Uterus (tissue), 4 donors: ENCODE measurements around the gene DCAF5. TPM values are rescaled to one million over a fixed set of nuclear protein-coding genes. Genes with fewer than 3 reads are reported as not detected.

ENCODE experiments used
- DNase-seq, 2 donors: peaks; one replicate each; pipeline ENCODE4 v3.0.0-alpha.2; 2019 to 2020
- H3K27ac ChIP-seq, 2 donors: fragments of 200-600 bp; sonication (generic); 1 replicate in 1 of 2; 2 replicates in 1 of 2; pipeline ENCODE4 v1.5.1; 2016 to 2018
- H3K27me3 ChIP-seq, 2 donors: fragments of 200-600 bp; sonication (generic); one replicate each; pipeline ENCODE4 v1.5.1; 2018 to 2019; ENCODE audit warnings: control low read depth in 1 of 2
- H3K36me3 ChIP-seq, 2 donors: fragments of 200-600 bp; sonication (generic); one replicate each; pipeline ENCODE4 v1.5.1; 2019; ENCODE audit warnings: control low read depth in 1 of 2
- H3K4me1 ChIP-seq, 2 donors: fragments of 200-600 bp; sonication (generic); one replicate each; pipeline ENCODE4 v1.5.1; 2018 to 2019; ENCODE audit warnings: control low read depth in 1 of 2
- H3K4me3 ChIP-seq, 2 donors: fragments of 200-600 bp; sonication (generic); 1 replicate in 1 of 2; 2 replicates in 1 of 2; pipeline ENCODE4 v1.5.1; 2018 to 2019; ENCODE audit warnings: mild to moderate bottlenecking in 1 of 2
- H3K9me3 ChIP-seq, 2 donors: fragments of 200-600 bp; sonication (generic); one replicate each; pipeline ENCODE4 v1.5.1; 2019; ENCODE audit warnings: control low read depth in 1 of 2
- CTCF ChIP-seq, 4 experiments: fragments of 200-600 bp in 2 of 4; fragments of 450-650 bp in 2 of 4; sonication (generic) in 2 of 4; IDR thresholded peaks; one replicate each; pipeline ENCODE4 v1.5.1; 2016 to 2019; ENCODE audit warnings: antibody characterized with exemption in 4 of 4, mild to moderate bottlenecking in 2 of 4, moderate library complexity in 1 of 4
- POLR2A ChIP-seq, 2 donors: fragments of 450-650 bp; IDR thresholded peaks; one replicate each; pipeline ENCODE4 v1.6.1; 2016; ENCODE audit warnings: antibody characterized with exemption in 2 of 2, mild to moderate bottlenecking in 1 of 2, moderate library complexity in 1 of 2
- intact Hi-C: fragments of 100-400 bp; cut with DNase I; formaldehyde crosslinking; loops from one replicate; pipeline ENCODE4 v1.15.1; 2023; ENCODE audit warnings: low total_unique reads
- total RNA-seq, 4 donors: library from RNA; depleted of rRNA in 3 of 4; stranded (reverse); fragments of >200 nt in 3 of 4; gene quantifications; one replicate each; pipeline versions ENCODE4 v1.1.0 to v1.2.4, GENCODE V29; 2014 to 2023
- donor health status: DM: yes; HTN: yes; CAD: no.

The DCAF5 gene
- total RNA-seq, 4 donors from 2014 or later = 32.2 to 68.5 (median 60.0) TPM

GRCh38 chr14:69039288-69039628 is 113.7 kb downstream of the DCAF5 start:
- TF ChIP-seq POLR2A (IDR thresholded peaks at IDR 0.05) = no peak
- H3K27ac ChIP-seq = peak overlapping the region; percentile 43 to 73
- no peaks in the 10 kb centered on the region for H3K9me3 ChIP-seq
- intact Hi-C loops = no loop called here
- H3K27me3 ChIP-seq = no peaks in the 10 kb centered on the region
- no peak overlapping the region for H3K4me3 ChIP-seq
- no peak for DNase-seq
- no peaks in the 10 kb centered on the region for H3K36me3 ChIP-seq
- H3K4me1 ChIP-seq = peaks cover 3 to 20% of the 10 kb centered on the region in 2 donors

GRCh38 chr14:69038455-69039287 is 114.2 kb downstream of the DCAF5 start:
- H3K27me3 ChIP-seq = no peaks in the 10 kb centered on the region
- TF ChIP-seq CTCF (IDR thresholded peaks at IDR 0.05) (no peak), POLR2A (IDR thresholded peaks at IDR 0.05) (no peak)
- no peaks in the 10 kb centered on the region for H3K9me3 ChIP-seq
- peaks cover 0 to 17% of the 10 kb centered on the region in 2 donors for H3K4me1 ChIP-seq
- intact Hi-C loops = no loop called here
- no peak overlapping the region for H3K4me3 ChIP-seq
- H3K36me3 ChIP-seq = no peaks in the 10 kb centered on the region
- H3K27ac ChIP-seq = peak overlapping the region; percentile 43 to 73
- peak; percentile 47 to 73 for DNase-seq

GRCh38 chr14:69037790-69038454 is 115.0 kb downstream of the DCAF5 start:
- intact Hi-C loops = no loop called here
- Histone ChIP-seq H3K9me3 (no peaks in the 10 kb centered on the region), H3K27me3 (no peaks in the 10 kb centered on the region), H3K4me3 (no peak overlapping the region), H3K4me1 (peaks cover 0 to 11% of the 10 kb centered on the region in 2 donors), H3K36me3 (no peaks in the 10 kb centered on the region), H3K27ac (peak overlapping the region; percentile 43 to 73)
- DNase-seq = no peak
- TF ChIP-seq CTCF (IDR thresholded peaks at IDR 0.05) = no peak
- TF ChIP-seq POLR2A (IDR thresholded peaks at IDR 0.05) = no peak

GRCh38 chr14:69036757-69037506 is 116.0 kb downstream of the DCAF5 start:
- H3K4me3 ChIP-seq = no peak overlapping the region
- no peak overlapping the region for H3K27ac ChIP-seq
- H3K4me1 ChIP-seq = peaks cover 0 to 6% of the 10 kb centered on the region in 2 donors
- no peaks in the 10 kb centered on the region for H3K9me3 ChIP-seq
- TF ChIP-seq CTCF (IDR thresholded peaks at IDR 0.05) (no peak), POLR2A (IDR thresholded peaks at IDR 0.05) (no peak)
- no peaks in the 10 kb centered on the region for H3K27me3 ChIP-seq
- intact Hi-C loops = no loop called here
- H3K36me3 ChIP-seq = no peaks in the 10 kb centered on the region
- no peak for DNase-seq

- no peak overlapping the region for H3K4me3 ChIP-seq
- H3K4me1 ChIP-seq = peaks cover 0 to 6% of the 10 kb centered on the region in 2 donors
- DNase-seq = no peak
- H3K27me3 ChIP-seq = no peaks in the 10 kb centered on the region
- TF ChIP-seq CTCF (IDR thresholded peaks at IDR 0.05) = no peak
- TF ChIP-seq POLR2A (IDR thresholded peaks at IDR 0.05) = no peak
- intact Hi-C loops = no loop called here
- no peak overlapping the region for H3K27ac ChIP-seq
- no peaks in the 10 kb centered on the region for H3K36me3 ChIP-seq
- H3K9me3 ChIP-seq = no peaks in the 10 kb centered on the region
Measured at GRCh38 chr14:69034612-69035262, 118.2 kb downstream of the DCAF5 start.
